B cell (primary cell): ENCODE data around the gene RNPEP.

Experiments
- EZH2 ChIP-seq: IDR thresholded peaks from 2 replicates; pipeline ENCODE4 v1.6.1; 2012; ENCODE audit warnings: borderline replicate concordance, low read depth, mild to moderate bottlenecking, moderate library complexity, low read length; ENCODE audit not compliant: insufficient read depth, poor library complexity, severe bottlenecking
- TF ChIP-seq, protein P1 (sequence below): fragments of 200-600 bp; IDR thresholded peaks from one replicate; pipeline ENCODE4 v1.8.0; 2022; ENCODE audit warnings: antibody characterized with exemption, mild to moderate bottlenecking

DNA sequence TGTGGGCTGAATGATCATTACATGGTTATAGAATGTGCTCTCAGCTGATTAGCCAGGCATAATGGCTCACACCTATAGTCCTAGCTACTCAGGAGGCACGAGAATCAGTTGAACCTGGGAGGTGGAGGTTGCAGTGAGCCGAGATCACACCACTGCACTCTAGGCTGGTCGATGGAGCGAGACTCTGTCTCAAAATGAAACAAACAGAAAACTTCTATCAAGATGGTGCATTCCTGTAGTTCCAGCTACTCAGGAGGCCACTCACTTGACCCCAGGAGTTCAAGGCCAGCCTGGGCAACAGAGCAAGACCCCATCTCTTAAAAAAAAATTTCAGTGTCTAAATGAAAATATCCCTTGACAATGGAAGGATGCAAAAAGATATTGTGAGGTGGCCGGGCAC, 16.3 kb upstream of the RNPEP start:
- TF ChIP-seq, protein P1, sequence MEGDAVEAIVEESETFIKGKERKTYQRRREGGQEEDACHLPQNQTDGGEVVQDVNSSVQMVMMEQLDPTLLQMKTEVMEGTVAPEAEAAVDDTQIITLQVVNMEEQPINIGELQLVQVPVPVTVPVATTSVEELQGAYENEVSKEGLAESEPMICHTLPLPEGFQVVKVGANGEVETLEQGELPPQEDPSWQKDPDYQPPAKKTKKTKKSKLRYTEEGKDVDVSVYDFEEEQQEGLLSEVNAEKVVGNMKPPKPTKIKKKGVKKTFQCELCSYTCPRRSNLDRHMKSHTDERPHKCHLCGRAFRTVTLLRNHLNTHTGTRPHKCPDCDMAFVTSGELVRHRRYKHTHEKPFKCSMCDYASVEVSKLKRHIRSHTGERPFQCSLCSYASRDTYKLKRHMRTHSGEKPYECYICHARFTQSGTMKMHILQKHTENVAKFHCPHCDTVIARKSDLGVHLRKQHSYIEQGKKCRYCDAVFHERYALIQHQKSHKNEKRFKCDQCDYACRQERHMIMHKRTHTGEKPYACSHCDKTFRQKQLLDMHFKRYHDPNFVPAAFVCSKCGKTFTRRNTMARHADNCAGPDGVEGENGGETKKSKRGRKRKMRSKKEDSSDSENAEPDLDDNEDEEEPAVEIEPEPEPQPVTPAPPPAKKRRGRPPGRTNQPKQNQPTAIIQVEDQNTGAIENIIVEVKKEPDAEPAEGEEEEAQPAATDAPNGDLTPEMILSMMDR, result no peak
- no peak for TF ChIP-seq EZH2
